GM12891 (cell line): Measurements from ENCODE around the gene LIAS.

Source experiments
- PAX5 ChIP-seq: IDR thresholded peaks from 2 replicates; pipeline ENCODE4 v1.6.1; 2011; ENCODE audit warnings: low read length, moderate library complexity, mild to moderate bottlenecking; ENCODE audit not compliant: insufficient read depth, severe bottlenecking
- POLR2A ChIP-seq: IDR thresholded peaks from 2 replicates; pipeline ENCODE4 v1.6.1; 2011; ENCODE audit warnings: low read depth, low read length, control low read depth
- POLR2AphosphoS5 ChIP-seq: IDR thresholded peaks from 2 replicates; pipeline ENCODE4 v1.6.1; 2011; ENCODE audit warnings: low read depth, low read length, control low read depth
- POU2F2 ChIP-seq: IDR thresholded peaks from 2 replicates; pipeline ENCODE4 v1.6.1; 2011; ENCODE audit warnings: low read depth, mild to moderate bottlenecking, control low read depth, low read length, moderate library complexity
- SPI1 ChIP-seq: IDR thresholded peaks from 2 replicates; pipeline ENCODE4 v1.6.1; 2011; ENCODE audit warnings: low read depth, low read length, control low read depth
- TAF1 ChIP-seq: IDR thresholded peaks from 2 replicates; pipeline ENCODE4 v1.6.1; 2011; ENCODE audit warnings: low read depth, low read length, control low read depth

DNA sequence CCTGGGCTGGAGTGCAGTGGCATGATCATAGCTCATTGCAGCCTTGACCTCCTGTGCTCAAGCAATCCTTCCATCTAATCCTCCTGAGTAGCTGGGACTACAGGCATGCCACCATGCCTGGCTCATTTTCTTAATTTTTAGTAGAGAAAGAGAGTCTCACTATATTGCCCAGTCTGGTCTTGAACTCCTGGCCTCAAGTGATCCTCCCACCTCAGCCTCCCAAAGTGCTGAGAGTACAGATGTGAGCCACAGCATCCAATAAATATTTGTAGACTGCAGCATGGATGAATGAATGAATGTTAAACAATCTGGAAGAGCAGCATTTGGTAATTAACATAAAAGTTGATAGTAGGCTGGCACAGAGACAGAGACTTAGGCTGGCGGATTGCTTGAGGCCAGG lies 32.1 kb upstream of the LIAS start:
- TF ChIP-seq TAF1 (no peak), POLR2A (no peak), POLR2AphosphoS5 (no peak), PAX5 (no peak), POU2F2 (no peak), SPI1 (no peak)
